H1 (cell line): Measurements from ENCODE around the gene SLC39A11.

Experiments
- KDM5A ChIP-seq: fragments of 200-600 bp; IDR thresholded peaks from 2 replicates; pipeline ENCODE4 v1.7.1; 2012; ENCODE audit warnings: mild to moderate bottlenecking, low read length, inconsistent platforms, mixed read lengths
- SRF ChIP-seq: IDR thresholded peaks from 2 replicates; pipeline ENCODE4 v1.6.1; 2011; ENCODE audit warnings: mild to moderate bottlenecking, low read depth, low read length, moderate library complexity
- TF ChIP-seq, protein P1 (sequence below), 3 experiments: IDR thresholded peaks; 1 replicate in 2 of 3; 2 replicates in 1 of 3; pipeline versions ENCODE4 v1.5.1 to v1.6.1; 2011; ENCODE audit warnings: low read length in 3 of 3, mild to moderate bottlenecking in 3 of 3, inconsistent platforms in 2 of 3, low read depth in 1 of 3, moderate library complexity in 1 of 3; ENCODE audit not compliant: insufficient read depth in 1 of 3; ENCODE audit errors: control extremely low read depth in 1 of 3
- TF ChIP-seq, protein P2 (sequence below): IDR thresholded peaks from 2 replicates; pipeline ENCODE4 v1.6.1; 2012; ENCODE audit warnings: low read length, inconsistent platforms

DNA sequence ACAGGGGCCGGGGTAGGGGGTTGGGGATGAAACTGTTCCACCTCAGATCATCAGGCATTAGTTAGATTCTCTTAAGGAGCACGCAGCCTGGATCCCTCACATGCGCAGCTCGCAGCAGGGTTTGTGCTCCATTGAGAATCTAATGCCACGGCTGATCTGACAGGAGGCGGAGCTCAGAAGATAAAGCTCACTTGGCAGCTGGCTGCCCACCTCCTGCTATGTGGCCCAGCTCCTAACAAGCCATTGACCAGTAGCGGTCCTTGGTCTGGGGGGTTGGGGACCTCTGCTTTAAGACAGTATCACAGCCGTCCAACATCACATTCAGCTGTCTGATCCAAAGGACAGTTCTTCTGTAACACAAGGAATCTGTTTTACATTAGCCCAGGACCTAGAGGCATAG, 62.5 kb downstream of the SLC39A11 start:
- TF ChIP-seq, protein P1, sequence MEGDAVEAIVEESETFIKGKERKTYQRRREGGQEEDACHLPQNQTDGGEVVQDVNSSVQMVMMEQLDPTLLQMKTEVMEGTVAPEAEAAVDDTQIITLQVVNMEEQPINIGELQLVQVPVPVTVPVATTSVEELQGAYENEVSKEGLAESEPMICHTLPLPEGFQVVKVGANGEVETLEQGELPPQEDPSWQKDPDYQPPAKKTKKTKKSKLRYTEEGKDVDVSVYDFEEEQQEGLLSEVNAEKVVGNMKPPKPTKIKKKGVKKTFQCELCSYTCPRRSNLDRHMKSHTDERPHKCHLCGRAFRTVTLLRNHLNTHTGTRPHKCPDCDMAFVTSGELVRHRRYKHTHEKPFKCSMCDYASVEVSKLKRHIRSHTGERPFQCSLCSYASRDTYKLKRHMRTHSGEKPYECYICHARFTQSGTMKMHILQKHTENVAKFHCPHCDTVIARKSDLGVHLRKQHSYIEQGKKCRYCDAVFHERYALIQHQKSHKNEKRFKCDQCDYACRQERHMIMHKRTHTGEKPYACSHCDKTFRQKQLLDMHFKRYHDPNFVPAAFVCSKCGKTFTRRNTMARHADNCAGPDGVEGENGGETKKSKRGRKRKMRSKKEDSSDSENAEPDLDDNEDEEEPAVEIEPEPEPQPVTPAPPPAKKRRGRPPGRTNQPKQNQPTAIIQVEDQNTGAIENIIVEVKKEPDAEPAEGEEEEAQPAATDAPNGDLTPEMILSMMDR (IDR thresholded peaks at IDR 0.05; ENCODE audit: control extremely low read depth in 1 of 3, insufficient read depth in 1 of 3, low read depth in 1 of 3, low read length in 3 of 3): no peak
- TF ChIP-seq KDM5A (no peak), SRF (no peak)
- TF ChIP-seq, protein P2, sequence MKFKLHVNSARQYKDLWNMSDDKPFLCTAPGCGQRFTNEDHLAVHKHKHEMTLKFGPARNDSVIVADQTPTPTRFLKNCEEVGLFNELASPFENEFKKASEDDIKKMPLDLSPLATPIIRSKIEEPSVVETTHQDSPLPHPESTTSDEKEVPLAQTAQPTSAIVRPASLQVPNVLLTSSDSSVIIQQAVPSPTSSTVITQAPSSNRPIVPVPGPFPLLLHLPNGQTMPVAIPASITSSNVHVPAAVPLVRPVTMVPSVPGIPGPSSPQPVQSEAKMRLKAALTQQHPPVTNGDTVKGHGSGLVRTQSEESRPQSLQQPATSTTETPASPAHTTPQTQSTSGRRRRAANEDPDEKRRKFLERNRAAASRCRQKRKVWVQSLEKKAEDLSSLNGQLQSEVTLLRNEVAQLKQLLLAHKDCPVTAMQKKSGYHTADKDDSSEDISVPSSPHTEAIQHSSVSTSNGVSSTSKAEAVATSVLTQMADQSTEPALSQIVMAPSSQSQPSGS: no peak
